Suppressor macrophage treated with lipopolysaccharide for 4 hours (primary cell): ENCODE results near the gene CDC20.
"Not testable (repeated sequence)": the region's sequence is repeated elsewhere in the genome, so short reads cannot be mapped to it uniquely, and the experiment has no call there.

Experiments used
- DNase-seq: peaks from one replicate; pipeline ENCODE4 v3.0.0-alpha.2; 2020

The CDC20 gene

GRCh38 chr1:43358121-43358745 lies 548 bp upstream of the CDC20 start:
- peak; percentile 49 for DNase-seq

DNA sequence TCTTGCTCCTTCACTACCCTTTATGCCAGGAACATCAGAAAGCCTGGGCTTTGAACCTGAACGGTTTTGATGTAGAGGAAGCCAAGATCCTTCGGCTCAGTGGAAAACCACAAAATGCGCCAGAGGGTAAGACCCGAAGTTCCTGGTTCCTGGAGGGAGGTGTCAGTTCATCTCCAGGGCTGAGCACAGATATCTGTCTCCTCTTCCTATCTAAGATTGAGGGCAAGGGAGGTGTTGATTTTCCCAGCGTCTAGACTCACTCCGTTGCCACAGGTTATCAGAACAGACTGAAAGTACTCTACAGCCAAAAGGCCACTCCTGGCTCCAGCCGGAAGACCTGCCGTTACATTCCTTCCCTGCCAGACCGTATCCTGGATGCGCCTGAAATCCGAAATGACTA lies 915 bp downstream of the CDC20 start:
- DNase-seq, result no peak

GRCh38 chr1:43360616-43361015 lies 1.8 kb downstream of the CDC20 start:
- no peak for DNase-seq

DNA sequence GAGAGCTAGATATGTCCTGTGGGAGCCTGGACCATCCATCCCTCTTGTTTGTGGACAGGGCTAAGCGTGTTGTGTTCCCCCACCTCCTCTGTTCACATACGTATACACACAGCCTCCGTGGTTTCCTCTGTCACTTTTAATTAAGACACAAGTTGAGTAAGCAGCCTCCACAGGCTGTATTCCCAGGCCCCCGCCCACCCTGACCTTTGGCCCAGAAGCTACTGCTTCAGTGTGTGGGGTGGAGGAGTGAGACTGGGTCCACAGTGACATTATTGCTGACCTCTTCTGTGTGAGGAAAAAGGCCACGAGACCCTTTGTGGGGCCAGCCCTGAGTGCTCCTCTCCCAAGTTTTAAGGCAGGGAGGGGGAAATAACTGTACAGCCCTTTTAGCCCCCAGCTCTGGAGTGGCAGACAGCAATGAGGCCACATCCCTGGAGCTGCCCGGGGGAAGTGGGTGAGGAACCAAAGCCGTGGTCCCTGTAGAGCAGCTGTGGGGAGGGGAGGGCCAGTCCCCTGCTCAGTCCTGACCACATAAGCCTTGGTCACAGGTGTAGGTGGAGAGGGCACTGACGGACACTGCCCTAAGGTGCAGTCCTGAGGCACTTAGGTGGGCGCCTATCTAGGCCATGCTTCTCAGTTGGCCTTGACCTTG lies 4.6 kb downstream of the CDC20 start:
- peak; percentile 29 for DNase-seq

DNA sequence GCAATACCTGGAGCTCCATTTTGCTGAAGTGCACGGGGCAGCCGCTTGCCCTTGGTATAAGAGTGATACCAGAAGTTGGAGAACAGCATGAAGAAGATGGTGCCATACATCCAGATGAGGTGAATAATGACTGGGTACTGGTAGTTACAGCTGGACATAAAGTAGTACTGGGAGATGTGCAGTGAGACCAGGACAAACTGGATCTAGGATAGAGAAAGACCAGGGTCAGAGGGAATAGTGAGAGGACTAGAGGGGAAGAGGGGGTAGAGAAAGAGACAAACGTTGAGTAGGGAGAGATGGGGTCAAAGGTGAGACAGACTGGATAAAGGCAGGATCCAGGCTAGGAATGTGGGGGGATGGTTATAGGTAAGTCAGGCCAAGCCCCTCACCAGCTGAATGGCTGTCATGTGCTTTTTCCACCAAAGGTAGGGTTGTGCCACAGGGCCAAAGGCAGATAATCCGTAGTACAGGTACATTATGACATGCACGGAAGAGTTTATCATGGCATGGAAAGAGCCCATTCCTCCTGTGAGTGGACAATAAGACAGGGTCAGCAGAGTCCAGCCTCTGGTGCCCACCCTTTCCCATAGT lies 5.2 kb downstream of the CDC20 start:
- DNase-seq, result no peak

DNA sequence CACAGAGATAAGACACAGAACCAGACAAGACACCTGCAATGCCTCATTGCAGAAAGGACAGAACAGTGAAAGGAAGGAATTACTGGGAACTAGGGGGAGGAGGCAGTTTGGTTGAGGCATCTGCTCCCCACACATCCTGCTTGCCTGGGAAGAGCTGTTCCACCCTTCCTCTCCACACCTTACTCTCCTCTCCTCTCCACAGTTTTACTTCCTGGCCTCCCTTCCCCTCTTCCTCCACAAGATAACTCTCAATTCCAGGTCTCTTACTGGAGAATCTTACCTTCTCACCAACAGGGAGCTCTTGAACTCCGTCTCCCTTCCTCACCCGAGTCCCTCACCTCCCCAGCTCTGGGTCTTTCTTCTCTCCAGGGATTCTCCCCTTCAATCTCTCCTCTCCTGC lies 6.9 kb downstream of the CDC20 start:
- DNase-seq, result no peak

DNA sequence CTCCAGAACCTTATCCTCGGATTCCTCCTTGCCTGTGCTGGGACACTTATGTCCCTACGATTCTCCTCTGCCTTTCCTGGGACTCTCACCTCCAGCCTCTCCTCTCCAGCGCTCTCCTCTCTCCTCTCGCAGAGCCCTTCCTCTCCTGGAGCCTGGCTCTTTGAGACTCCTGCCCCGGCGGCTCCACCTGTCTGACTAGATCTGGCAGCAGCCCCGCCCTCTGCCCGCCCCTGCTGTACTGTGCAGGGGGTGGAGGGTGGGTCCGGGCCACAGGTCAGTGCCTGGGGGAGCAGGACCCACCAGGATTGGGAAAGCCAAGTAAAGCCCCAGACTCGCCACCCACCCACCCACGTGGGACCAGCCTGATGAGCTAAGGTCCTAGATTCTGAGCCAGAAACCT lies 7.4 kb downstream of the CDC20 start:
- no peak for DNase-seq

DNA sequence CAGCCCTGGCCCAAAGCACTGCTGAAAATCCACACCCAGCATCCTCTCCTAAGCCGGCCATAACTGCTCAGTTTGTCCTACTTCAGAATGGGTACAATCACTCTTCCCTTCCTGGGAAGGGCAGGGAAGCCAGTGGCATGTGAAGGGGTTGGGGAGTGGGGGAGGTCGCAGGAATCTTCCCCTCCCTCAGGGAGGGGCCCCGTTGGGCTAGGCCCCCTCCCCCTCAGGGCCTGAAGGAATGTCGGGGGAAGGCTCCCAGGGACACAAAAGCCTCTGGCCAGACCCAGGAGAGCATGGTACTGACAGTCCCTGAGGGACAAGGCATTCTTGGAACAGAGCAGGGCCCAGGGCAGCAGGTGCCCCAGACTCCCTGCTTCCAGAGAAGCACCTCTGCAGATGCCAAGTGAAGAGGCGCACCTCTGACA lies 7.8 kb downstream of the CDC20 start:
- no peak for DNase-seq

DNA sequence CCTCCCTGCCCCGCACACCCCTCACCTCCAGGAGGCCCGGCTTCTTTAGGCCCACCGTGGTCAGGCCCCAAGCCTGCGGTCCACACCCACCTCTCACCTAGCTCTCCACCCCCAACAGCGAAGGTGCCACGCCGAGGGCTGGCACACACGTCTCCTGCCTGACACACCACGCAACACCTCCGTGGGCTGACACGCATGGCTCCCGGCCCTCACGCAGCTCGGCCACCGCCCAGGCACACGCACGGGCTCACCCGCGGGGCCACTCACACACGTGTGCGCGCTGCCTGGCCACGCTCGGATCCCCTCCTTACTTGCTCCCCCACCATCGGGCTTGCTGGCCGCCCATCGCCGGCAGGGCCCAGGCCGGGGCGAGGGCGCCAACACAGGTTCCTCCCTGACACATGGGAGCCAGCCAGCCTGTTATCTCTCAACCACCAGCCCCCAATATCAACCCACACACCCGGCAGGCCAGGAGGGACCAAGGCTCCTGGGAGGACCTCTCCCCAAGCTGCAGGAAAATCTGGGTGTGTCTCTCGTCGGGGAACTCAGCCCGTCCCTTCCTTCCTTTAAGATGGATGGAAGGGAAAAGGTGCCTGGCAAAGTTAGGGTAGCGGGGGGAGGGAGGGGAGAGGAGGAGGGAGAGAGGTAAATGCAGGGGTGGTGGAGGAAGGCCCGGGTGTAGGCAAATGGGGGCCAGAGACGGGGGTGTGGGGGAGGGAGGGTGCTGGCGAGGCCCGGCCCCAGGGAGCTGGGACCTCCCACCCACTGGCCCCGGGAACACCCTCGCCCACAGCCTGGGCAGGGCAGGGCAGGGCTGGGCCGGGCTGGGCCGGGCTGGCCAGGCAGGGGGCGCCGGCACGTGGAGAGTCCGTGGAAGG lies 8.5 kb downstream of the CDC20 start:
- peak; percentile 29 for DNase-seq

DNA sequence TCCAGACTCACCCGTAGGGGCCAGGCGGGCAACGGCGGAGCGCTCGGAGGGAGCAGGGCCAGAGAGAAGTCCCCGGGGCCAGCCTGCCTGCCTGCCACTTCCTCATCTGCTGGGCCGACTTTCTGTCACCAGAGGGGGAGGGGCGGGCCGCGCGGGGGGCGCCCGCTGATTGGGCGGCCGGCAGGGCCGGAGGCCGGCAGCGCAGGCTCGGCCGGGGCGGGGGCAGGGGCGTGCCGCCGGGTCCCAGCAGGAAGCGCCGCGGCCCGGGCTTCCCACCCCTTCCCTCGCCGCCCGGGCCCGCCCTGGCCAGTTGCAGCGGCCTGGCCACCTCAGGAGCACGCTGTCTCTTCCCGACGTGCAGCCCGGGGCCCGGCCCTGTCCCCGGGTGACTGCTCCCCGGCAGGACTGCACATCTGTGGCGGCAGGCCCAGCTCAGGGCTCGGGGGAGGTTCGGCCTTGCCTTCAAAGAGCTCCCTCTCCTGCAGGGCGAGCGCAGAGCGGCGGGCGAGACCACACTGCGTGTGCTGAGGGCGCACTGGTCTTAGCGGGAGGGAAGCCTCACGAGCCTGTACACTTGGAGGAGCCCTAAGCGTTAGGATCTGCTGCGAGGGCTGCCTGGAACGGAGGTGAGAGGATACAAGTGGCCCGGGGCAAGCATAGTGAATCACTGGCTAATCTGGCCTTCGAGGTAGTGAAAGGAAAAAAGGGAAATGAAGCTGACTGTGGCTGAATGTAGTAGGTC lies 9.3 kb downstream of the CDC20 start, which contains the start of gene ELOVL1:
TSS of gene ELOVL1 (minus strand) at position 108 of the 742 bp plus-strand sequence. CDS start 2,402 bp downstream, outside the sequence.
- DNase-seq, result peak; percentile 97

- no peak for DNase-seq
Measured at GRCh38 chr1:43368646-43369020, 9.9 kb downstream of the CDC20 start.

DNA sequence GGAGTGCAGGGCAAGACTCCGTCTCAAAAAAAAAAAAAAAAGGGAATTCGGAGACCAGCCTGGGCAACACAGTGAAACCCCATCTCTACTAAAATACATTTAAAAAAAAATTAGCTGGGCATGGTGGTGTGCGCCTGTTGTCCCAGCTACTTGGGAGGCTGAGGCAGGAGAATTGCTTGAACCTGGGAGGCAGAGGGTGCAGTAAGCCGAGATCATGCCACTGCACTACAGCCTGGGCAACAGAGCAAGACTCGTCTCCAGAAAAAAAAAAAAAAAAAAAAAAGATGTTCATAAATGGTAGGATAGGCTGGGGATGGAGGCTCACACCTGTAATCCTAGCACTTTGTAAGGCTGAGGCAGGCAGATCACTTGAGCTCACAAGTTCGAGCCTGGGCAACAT lies 11.0 kb downstream of the CDC20 start:
- not testable (repeated sequence) for DNase-seq

- DNase-seq, result no peak
Measured at GRCh38 chr1:43370564-43370963, 11.8 kb downstream of the CDC20 start.

DNA sequence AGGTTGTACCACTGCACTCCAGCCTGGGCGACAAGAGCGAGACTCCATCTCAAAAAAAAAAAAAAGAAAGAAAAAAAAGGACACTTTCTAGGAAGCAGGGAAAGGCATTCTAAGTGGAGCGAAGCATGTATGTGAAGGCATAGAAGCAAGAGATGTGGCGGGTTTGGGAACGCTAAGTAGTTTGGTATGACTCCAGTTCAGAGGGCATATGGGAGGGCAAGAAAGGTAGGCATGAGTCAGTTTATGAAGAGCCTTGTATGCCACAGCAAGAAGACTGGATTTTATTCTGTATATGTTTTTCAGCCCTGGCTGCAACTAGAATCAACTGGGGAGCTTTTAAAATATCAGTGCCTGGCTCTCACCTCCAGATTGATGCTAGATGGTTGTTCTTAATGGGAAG lies 13.4 kb downstream of the CDC20 start:
- no peak for DNase-seq

DNA sequence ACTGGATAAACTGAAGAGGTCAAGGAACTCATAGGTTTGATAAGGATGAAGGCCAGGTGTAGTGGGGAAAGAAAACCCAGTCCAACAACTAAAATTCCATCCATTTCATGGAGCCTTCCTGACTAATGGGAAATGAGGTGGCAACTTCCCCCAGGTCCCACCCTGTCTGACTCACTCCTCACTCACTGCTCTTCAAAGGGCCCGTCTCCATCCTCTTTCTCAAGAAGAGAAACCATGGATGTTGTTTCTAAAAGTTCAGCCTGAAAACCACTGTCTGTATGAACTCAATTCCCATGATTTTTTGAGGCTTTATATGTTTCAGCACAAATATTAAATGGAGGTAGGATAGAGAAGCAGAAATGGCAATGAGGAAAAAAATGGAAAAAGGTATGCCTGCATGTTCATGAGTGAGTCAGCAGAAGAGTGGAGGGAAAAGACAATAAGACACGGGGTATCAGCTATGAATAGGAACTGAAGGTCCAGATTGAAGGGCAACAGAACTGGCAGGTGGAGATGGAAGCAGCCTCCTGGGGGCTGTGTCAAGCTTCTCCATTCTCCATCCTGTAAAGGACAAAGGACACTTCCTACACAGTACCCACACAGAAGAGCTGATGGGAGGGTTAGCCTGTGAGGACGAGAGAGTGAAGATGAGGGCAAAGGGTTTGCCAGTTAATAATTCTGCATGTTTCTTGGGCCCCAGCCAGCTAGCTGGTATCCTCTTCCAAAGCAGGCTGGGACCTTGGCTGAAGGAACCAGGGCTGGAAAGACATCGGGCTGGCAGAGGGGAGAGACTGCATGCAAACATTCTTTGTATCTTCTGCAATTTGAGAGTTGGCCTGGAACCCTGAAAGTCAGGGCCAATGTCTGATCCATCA lies 14.5 kb downstream of the CDC20 start:
- DNase-seq, result peak; percentile 46

DNA sequence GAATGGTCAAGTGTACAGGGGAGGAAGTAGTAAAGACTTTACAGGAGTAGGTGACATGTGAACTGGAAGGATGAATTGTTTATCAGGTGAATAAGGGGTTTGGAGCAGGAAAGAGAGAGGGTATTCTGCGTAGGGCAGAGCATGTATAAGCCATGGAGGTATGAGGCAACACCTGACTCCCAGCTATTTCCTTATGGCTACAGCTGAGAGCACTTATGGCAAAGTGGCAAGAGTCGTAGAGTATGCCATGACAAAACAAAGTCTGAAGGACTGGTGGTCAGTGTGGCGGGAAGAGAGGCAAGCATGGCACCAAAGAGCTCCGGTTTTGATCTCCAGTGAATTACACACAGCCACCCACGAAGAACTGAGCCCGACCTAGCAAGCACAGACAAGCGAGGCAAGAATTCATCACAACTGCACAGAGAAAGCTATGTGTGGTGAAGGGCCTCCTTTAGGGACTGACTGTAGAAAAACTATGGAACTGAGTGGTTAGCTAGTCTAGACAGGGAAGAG lies 18.0 kb downstream of the CDC20 start:
- no peak for DNase-seq

DNA sequence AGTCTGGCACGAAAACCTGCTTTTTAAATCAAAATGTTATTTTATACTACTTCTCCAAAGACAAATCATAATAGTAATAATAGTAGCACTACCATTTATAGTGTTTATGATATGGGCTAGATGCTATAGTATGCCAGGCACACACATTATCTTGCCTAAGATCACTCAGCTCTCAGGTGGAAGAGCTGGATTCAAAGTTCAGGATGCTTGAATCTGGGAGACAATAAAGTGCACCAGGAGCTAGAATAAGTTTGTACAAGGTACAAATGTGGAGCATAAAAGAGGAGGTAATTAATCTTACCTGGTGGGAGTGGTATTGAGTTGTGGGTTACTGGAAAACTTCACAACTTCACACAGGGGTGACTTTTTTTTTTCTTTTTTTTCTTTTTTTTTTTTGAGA lies 19.1 kb downstream of the CDC20 start:
- DNase-seq, result no peak

GRCh38 chr1:43379476-43379875 lies 20.7 kb downstream of the CDC20 start:
- DNase-seq, result no peak

DNA sequence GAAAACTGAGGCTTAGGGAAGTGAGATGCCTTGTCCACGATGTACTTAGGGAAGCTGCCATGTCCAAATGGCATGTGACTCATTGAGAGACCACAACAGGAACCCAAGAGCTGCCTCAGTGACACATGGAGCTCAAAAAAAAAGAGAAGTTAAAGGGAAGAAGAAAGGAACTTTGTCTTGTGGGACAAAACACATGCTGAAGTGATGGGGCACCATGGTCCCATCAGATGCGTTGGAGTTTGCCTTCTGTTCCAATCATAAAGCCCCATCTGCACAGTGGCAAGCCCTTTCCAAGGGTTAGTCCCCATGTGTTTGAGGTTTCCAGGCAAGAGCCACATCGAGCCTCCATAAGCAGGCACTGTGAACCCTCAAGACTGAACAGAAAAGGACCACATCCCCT lies 22.8 kb downstream of the CDC20 start:
- DNase-seq, result peak; percentile 90

- no peak for DNase-seq
Measured at GRCh38 chr1:43382027-43382779, 23.4 kb downstream of the CDC20 start.

- no peak for DNase-seq
Measured at GRCh38 chr1:43383449-43383848, 24.7 kb downstream of the CDC20 start.
